ENCODE data around the gene ACOX3. TPM values are rescaled to one million over a fixed set of nuclear protein-coding genes. Genes with fewer than 3 reads are reported as not detected.
"Not testable (repeated sequence)": the region's sequence is repeated elsewhere in the genome, so short reads cannot be mapped to it uniquely, and the experiment has no call there.

The ACOX3 gene
- 10 to 100 TPM; 13.8 to 16.6 (median 14.9) TPM for polyA plus RNA-seq (ENCODE audit: insufficient read length in 3 of 3)

GRCh38 chr4:8440492-8441311 is at the start of gene ACOX3, which contains the start of gene TRMT44:
Gene ACOX3 (minus strand): TSS chr4:8440723. CDS start chr4:8416521, 24,202 bp downstream.
Gene TRMT44 (plus strand): TSS chr4:8440777. CDS start chr4:8440823, 46 bp downstream.
- DNase-seq (ENCODE audit: low read depth in 3 of 3, low spot score in 2 of 3): peak; percentile 84 to 88 (median 86)

GRCh38 chr4:8488791-8489369 is 48.4 kb upstream of the ACOX3 start:
- no peak for DNase-seq (ENCODE audit: low read depth in 3 of 3, low spot score in 2 of 3)

- DNase-seq (ENCODE audit: low read depth in 3 of 3, low spot score in 2 of 3): not testable (repeated sequence)
Measured at GRCh38 chr4:8486643-8487042, 46.1 kb upstream of the ACOX3 start.

- DNase-seq (ENCODE audit: low read depth in 3 of 3, low spot score in 2 of 3): no peak
Measured at GRCh38 chr4:8480221-8480620, 39.7 kb upstream of the ACOX3 start.

- no peak for DNase-seq (ENCODE audit: low read depth in 3 of 3, low spot score in 2 of 3)
Measured at GRCh38 chr4:8478801-8479744, 38.5 kb upstream of the ACOX3 start.

GRCh38 chr4:8478371-8478770 is 37.8 kb upstream of the ACOX3 start:
- no peak for DNase-seq (ENCODE audit: low read depth in 3 of 3, low spot score in 2 of 3)

- no peak for DNase-seq (ENCODE audit: low read depth in 3 of 3, low spot score in 2 of 3)
Measured at GRCh38 chr4:8477676-8478075, 37.2 kb upstream of the ACOX3 start.

- DNase-seq (ENCODE audit: low read depth in 3 of 3, low spot score in 2 of 3): no peak
Measured at GRCh38 chr4:8477095-8477635, 36.6 kb upstream of the ACOX3 start.

GRCh38 chr4:8475751-8476575 is 35.4 kb upstream of the ACOX3 start:
- no peak for DNase-seq (ENCODE audit: low read depth in 3 of 3, low spot score in 2 of 3)

- no peak for DNase-seq (ENCODE audit: low read depth in 3 of 3, low spot score in 2 of 3)
Measured at GRCh38 chr4:8474856-8475255, 34.3 kb upstream of the ACOX3 start.

- no peak for DNase-seq (ENCODE audit: low read depth in 3 of 3, low spot score in 2 of 3)
Measured at GRCh38 chr4:8473920-8474590, 33.5 kb upstream of the ACOX3 start.

- no peak for DNase-seq (ENCODE audit: low read depth in 3 of 3, low spot score in 2 of 3)
Measured at GRCh38 chr4:8473198-8473919, 32.8 kb upstream of the ACOX3 start.

- peak; percentile 47 to 71 (median 55) for DNase-seq (ENCODE audit: low read depth in 3 of 3, low spot score in 2 of 3)
Measured at GRCh38 chr4:8472689-8473197, 32.2 kb upstream of the ACOX3 start.

- no peak for DNase-seq (ENCODE audit: low read depth in 3 of 3, low spot score in 2 of 3)
Measured at GRCh38 chr4:8472158-8472688, 31.7 kb upstream of the ACOX3 start.

- no peak for DNase-seq (ENCODE audit: low read depth in 3 of 3, low spot score in 2 of 3)
Measured at GRCh38 chr4:8471211-8471875, 30.8 kb upstream of the ACOX3 start.

GRCh38 chr4:8470451-8471024 is 30.0 kb upstream of the ACOX3 start:
- DNase-seq (ENCODE audit: low read depth in 3 of 3, low spot score in 2 of 3): no peak

GRCh38 chr4:8469550-8469949 is 29.0 kb upstream of the ACOX3 start:
- no peak for DNase-seq (ENCODE audit: low read depth in 3 of 3, low spot score in 2 of 3)

Measured in right renal cortex interstitium (tissue), 3 donors.